GM12864 (cell line): ENCODE measurements around the gene TMEM201.

Source experiments
- DNase-seq: peaks from one replicate; pipeline ENCODE4 v3.0.0-alpha.2; 2011; ENCODE audit warnings: low read depth
- H3K4me3 ChIP-seq: 2 replicates; pipeline ENCODE4 v1.5.1; 2011; ENCODE audit warnings: mild to moderate bottlenecking, low read depth, low read length, control low read depth
- CTCF ChIP-seq: IDR thresholded peaks from 2 replicates; pipeline ENCODE4 v1.5.1; 2011; ENCODE audit warnings: low read depth, mild to moderate bottlenecking, moderate library complexity, low read length, control low read depth, inconsistent platforms; ENCODE audit errors: missing control alignments

Gene TMEM201

GRCh38 chr1:9651565-9652378 lies 63.1 kb downstream of the TMEM201 start, which contains the start of gene PIK3CD:
PIK3CD (plus strand) TSS chr1:9651731; CDS start chr1:9710456, 58,725 bp downstream.
- TF ChIP-seq CTCF = peak; percentile 2

GRCh38 chr1:9652379-9653209 lies 63.9 kb downstream of the TMEM201 start:
- no peak for DNase-seq
- TF ChIP-seq CTCF = no peak

More at GRCh38 chr1:9651565-9652378, 63.1 kb downstream of the TMEM201 start, which contains the start of gene PIK3CD:
- DNase-seq = no peak
- H3K4me3 ChIP-seq = peak within 1 kb of the TSS; percentile 90

GRCh38 chr1:9653210-9653490 lies 64.4 kb downstream of the TMEM201 start:
- TF ChIP-seq CTCF = no peak
- DNase-seq = no peak
- peak overlapping the region; percentile 90 for H3K4me3 ChIP-seq

More at GRCh38 chr1:9652379-9653209, 63.9 kb downstream of the TMEM201 start:
- H3K4me3 ChIP-seq = peak overlapping the region; percentile 90

- H3K4me3 ChIP-seq = peak overlapping the region; percentile 90
- no peak for DNase-seq
- no peak for TF ChIP-seq CTCF
Observed at GRCh38 chr1:9653491-9654050, 64.9 kb downstream of the TMEM201 start.

- TF ChIP-seq CTCF = no peak
- peak overlapping the region; percentile 90 for H3K4me3 ChIP-seq
- peak; percentile 53 for DNase-seq
Observed at GRCh38 chr1:9654051-9654833, 65.5 kb downstream of the TMEM201 start.
